HG02870 (cell line): ENCODE measurements around the gene TMCO5A.

Experiments
- ATAC-seq: cut with Tn5 transposase; IDR thresholded peaks from one replicate; pipeline ENCODE4 v1.9.1; 2021; ENCODE audit warnings: mild to moderate bottlenecking, moderate library complexity; ENCODE audit not compliant: unreplicated experiment

Gene TMCO5A

GRCh38 chr15:37967788-37968187 lies 33.3 kb downstream of the TMCO5A start:
- no peak for ATAC-seq

- no peak for ATAC-seq
Observed at GRCh38 chr15:37973856-37974255, 39.4 kb downstream of the TMCO5A start.

GRCh38 chr15:37978231-37978630 lies 43.8 kb downstream of the TMCO5A start:
- no peak for ATAC-seq

GRCh38 chr15:37979671-37980409 lies 45.4 kb downstream of the TMCO5A start:
- no peak for ATAC-seq

GRCh38 chr15:37981201-37981600 lies 46.8 kb downstream of the TMCO5A start:
- ATAC-seq, result no peak

- no peak for ATAC-seq
Observed at GRCh38 chr15:37981775-37982174, 47.3 kb downstream of the TMCO5A start.

GRCh38 chr15:37984368-37984767 lies 49.9 kb downstream of the TMCO5A start:
- ATAC-seq, result no peak

- peak; percentile 72 for ATAC-seq
Observed at GRCh38 chr15:37995461-37996347, 61.3 kb downstream of the TMCO5A start.
